Thyroid gland (tissue), 4 donors: ENCODE results near the gene FGF13.

ENCODE experiments used
- CTCF ChIP-seq, 6 experiments: fragments of 200-600 bp in 3 of 6; fragments of 450-650 bp in 3 of 6; sonication (generic) in 3 of 6; IDR thresholded peaks; one replicate each; pipeline ENCODE4 v1.5.1; 2016 to 2019; ENCODE audit warnings: antibody characterized with exemption in 6 of 6, mild to moderate bottlenecking in 2 of 6, inconsistent platforms in 1 of 6, moderate library complexity in 1 of 6
- POLR2A ChIP-seq, 2 donors: fragments of 450-650 bp; IDR thresholded peaks; one replicate each; pipeline ENCODE4 v1.6.1; 2017; ENCODE audit warnings: antibody characterized with exemption in 2 of 2, mild to moderate bottlenecking in 2 of 2, moderate library complexity in 1 of 2

GRCh38 chrX:138742217-138742616 lies 30.7 kb upstream of the FGF13 start:
- TF ChIP-seq CTCF (IDR thresholded peaks at IDR 0.05) (no peak), POLR2A (IDR thresholded peaks at IDR 0.05) (no peak)
